Keratinocyte (primary cell): Measurements from ENCODE around the gene OCLN. TPM values are rescaled to one million over a fixed set of nuclear protein-coding genes. Genes with fewer than 3 reads are reported as not detected.
"Not testable (repeated sequence)": the region's sequence is repeated elsewhere in the genome, so short reads cannot be mapped to it uniquely, and the experiment has no call there.

Experiments
- DNase-seq: peaks from one replicate; pipeline ENCODE4 v3.0.0-alpha.2; 2011; ENCODE audit warnings: low read depth, missing footprints, low spot score
- FAIRE-seq: peaks from 2 replicates; lab custom pipeline; 2011; peaks lifted over from hg19 to GRCh38; lab: Jason Lieb, UNC
- H2AFZ ChIP-seq: 2 replicates; pipeline ENCODE4 v1.6.0; 2012; ENCODE audit warnings: low read length, control low read depth, inconsistent platforms; ENCODE audit not compliant: control insufficient read depth
- H3K27ac ChIP-seq: 2 replicates; pipeline ENCODE4 v1.5.1; 2011; ENCODE audit warnings: low read length; ENCODE audit not compliant: control insufficient read depth, insufficient read depth
- H3K27me3 ChIP-seq: 3 replicates; pipeline ENCODE4 v1.6.0; 2011; ENCODE audit warnings: low read length; ENCODE audit not compliant: control insufficient read depth, insufficient read depth; ENCODE audit errors: extremely low read depth
- H3K36me3 ChIP-seq, 2 experiments: 2 replicates in 1 of 2; 3 replicates in 1 of 2; pipeline ENCODE4 v1.5.1; 2011; ENCODE audit warnings: low read length in 2 of 2, mild to moderate bottlenecking in 1 of 2; ENCODE audit not compliant: control insufficient read depth in 2 of 2, insufficient read depth in 2 of 2; ENCODE audit errors: extremely low read depth in 1 of 2
- H3K4me1 ChIP-seq: 3 replicates; pipeline ENCODE4 v1.5.1; 2011; ENCODE audit warnings: low read length; ENCODE audit not compliant: control insufficient read depth, insufficient read depth; ENCODE audit errors: extremely low read depth
- H3K4me2 ChIP-seq: 3 replicates; pipeline ENCODE4 v1.6.0; 2011; ENCODE audit warnings: low read depth, low read length; ENCODE audit not compliant: control insufficient read depth, insufficient read depth; ENCODE audit errors: extremely low read depth
- H3K4me3 ChIP-seq, 3 experiments: fragments of 200-600 bp in 1 of 3; sonication (generic) in 1 of 3; 2 replicates in 2 of 3; 3 replicates in 1 of 3; pipeline ENCODE4 v1.5.1; 2011 to 2016; ENCODE audit warnings: low read length in 3 of 3, mild to moderate bottlenecking in 3 of 3, control low read depth in 2 of 3, inconsistent platforms in 1 of 3, low read depth in 1 of 3, mixed read lengths in 1 of 3, mixed run types in 1 of 3, moderate library complexity in 1 of 3; ENCODE audit not compliant: control insufficient read depth in 2 of 3, insufficient read depth in 2 of 3; ENCODE audit errors: extremely low read depth in 1 of 3
- H3K79me2 ChIP-seq: 2 replicates; pipeline ENCODE4 v1.6.0; 2012; ENCODE audit warnings: low read length; ENCODE audit not compliant: control insufficient read depth, insufficient read depth
- H3K9ac ChIP-seq: 3 replicates; pipeline ENCODE4 v1.6.0; 2011; ENCODE audit warnings: low read length; ENCODE audit not compliant: control insufficient read depth, insufficient read depth; ENCODE audit errors: extremely low read depth
- H3K9me1 ChIP-seq: 3 replicates; pipeline ENCODE4 v1.6.0; 2011; ENCODE audit warnings: low read length; ENCODE audit not compliant: control insufficient read depth, insufficient read depth; ENCODE audit errors: extremely low read depth
- H3K9me3 ChIP-seq: 2 replicates; pipeline ENCODE4 v1.5.1; 2012; ENCODE audit warnings: low read depth, low read length; ENCODE audit not compliant: control insufficient read depth
- H4K20me1 ChIP-seq: 3 replicates; pipeline ENCODE4 v1.6.0; 2011; ENCODE audit warnings: low read length; ENCODE audit not compliant: control insufficient read depth, insufficient read depth; ENCODE audit errors: extremely low read depth
- EZH2 ChIP-seq: IDR thresholded peaks from one replicate; pipeline ENCODE4 v1.6.1; 2012; ENCODE audit warnings: inconsistent platforms, mild to moderate bottlenecking, low read length, moderate library complexity
- dilution Hi-C: fragments of 300-500 bp; cut with MboI; formaldehyde crosslinking; loops from one replicate; pipeline ENCODE4 v1.7.0; 2020; ENCODE audit warnings: low sequenced_read_pairs; ENCODE audit not compliant: extremely low pct_ligation_motif_present
- polyA plus RNA-seq, 5 experiments: library from polyadenylated mRNA; depleted of rRNA in 3 of 5; stranded (reverse) in 3 of 5; stranded (forward) in 1 of 5; unstranded in 1 of 5; fragments of >200 nt; gene quantifications; 1 replicate in 1 of 5; 2 replicates in 3 of 5; 3 replicates in 1 of 5; pipeline versions ENCODE4 v1.2.1 to v1.2.3, GENCODE V29; 2011 to 2012; ENCODE audit warnings: missing spikeins in 2 of 5, low read depth in 1 of 5, low replicate concordance in 1 of 5
- TF ChIP-seq, protein P1 (sequence below), 3 experiments: IDR thresholded peaks in 1 of 3; conservative IDR thresholded peaks in 1 of 3; optimal IDR thresholded peaks in 1 of 3; 2 replicates in 2 of 3; 3 replicates in 1 of 3; pipeline versions ENCODE3 to v1.5.1; 2011; ENCODE audit warnings: low read length in 3 of 3, mild to moderate bottlenecking in 3 of 3, moderate library complexity in 2 of 3, control low read depth in 1 of 3, inconsistent platforms in 1 of 3; ENCODE audit not compliant: insufficient read depth in 2 of 3; ENCODE audit errors: extremely low read depth in 1 of 3

OCLN gene
- polyA plus RNA-seq, 1 donor (not counting 4 experiments of a cell fraction or from before 2014, with no cell fraction given): 4.6 TPM

DNA sequence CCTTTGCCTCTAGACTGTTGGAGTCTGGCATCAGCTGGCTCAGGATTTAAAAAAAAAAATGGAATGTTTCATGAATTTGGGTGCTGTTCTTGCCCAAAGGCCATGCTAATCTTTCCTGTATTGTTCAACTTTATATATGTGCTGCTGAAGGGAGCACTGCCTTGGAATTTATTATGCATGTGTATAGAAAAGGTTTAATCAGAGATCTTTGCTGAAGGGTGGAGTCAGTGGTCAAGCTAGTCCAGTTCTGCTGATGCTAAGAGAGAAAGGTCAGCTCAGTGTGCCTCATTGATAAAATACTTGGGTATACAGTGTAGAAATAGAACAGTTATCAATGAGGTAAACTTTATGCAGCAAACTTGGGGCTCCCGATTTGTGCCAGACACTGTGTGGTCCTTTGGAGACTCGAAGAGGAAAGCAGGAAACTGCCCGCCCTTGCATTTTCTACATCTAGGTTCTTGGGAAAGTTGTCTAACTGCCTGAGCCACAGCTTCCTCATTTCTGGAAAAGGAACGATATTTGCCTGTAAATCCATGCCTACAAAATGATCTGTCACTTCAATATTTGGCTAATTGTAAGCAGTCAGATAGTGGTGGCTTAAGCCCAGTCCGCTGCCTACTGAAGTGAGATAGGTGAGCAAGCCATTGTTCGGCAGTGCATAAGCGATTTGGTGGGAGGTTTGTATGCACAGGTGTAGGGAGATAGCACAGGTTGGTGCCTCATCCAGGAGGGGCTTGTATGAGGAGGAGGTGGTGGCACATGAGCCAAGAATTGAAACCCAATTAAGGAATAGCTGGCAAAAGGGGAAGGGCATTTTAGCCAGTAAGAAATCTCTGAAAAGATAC is 38.2 kb downstream of the OCLN start:
- FAIRE-seq (no peak), DNase-seq (no peak)
- Histone ChIP-seq H3K27me3 (no peaks in the 10 kb centered on the region), H3K79me2 (no peaks in the 10 kb centered on the region), H3K4me2 (no peak overlapping the region), H3K27ac (no peak overlapping the region), H4K20me1 (no peaks in the 10 kb centered on the region), H3K4me3 (no peak overlapping the region), H3K36me3 (no peaks in the 10 kb centered on the region), H3K9me1 (no peaks in the 10 kb centered on the region), H3K9ac (no peak overlapping the region), H3K9me3 (no peaks in the 10 kb centered on the region), H3K4me1 (peaks cover 9% of the 10 kb centered on the region), H2AFZ (no peak overlapping the region)
- dilution Hi-C loops: no loop called here
- no peak for TF ChIP-seq EZH2
- TF ChIP-seq, protein P1, sequence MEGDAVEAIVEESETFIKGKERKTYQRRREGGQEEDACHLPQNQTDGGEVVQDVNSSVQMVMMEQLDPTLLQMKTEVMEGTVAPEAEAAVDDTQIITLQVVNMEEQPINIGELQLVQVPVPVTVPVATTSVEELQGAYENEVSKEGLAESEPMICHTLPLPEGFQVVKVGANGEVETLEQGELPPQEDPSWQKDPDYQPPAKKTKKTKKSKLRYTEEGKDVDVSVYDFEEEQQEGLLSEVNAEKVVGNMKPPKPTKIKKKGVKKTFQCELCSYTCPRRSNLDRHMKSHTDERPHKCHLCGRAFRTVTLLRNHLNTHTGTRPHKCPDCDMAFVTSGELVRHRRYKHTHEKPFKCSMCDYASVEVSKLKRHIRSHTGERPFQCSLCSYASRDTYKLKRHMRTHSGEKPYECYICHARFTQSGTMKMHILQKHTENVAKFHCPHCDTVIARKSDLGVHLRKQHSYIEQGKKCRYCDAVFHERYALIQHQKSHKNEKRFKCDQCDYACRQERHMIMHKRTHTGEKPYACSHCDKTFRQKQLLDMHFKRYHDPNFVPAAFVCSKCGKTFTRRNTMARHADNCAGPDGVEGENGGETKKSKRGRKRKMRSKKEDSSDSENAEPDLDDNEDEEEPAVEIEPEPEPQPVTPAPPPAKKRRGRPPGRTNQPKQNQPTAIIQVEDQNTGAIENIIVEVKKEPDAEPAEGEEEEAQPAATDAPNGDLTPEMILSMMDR (optimal IDR thresholded peaks at IDR 0.05 in 1 of 3, IDR thresholded peaks at IDR 0.05 in 1 of 3, conservative IDR thresholded peaks at IDR 0.05 in 1 of 3; ENCODE audit: extremely low read depth in 1 of 3, insufficient read depth in 2 of 3, low read length in 3 of 3): no peak

DNA sequence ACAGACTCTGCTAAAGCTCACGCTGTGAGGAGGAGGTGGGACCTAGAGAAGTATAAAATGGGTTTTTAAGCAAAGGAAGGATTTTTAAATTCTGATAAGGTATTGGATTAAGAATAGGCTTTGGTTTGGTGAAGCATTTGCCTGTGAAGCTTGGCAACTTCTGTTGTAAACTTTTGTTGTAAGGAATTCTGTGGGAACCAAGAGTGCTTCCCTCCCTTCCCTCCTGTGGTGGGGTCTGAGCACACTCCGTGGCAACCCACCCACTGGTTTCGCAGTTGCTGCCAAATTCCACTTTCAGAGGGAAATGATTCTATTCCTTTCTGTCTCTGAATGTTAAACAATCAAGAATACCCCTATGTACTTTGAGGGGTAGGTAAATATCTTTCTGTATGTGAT is 38.8 kb downstream of the OCLN start:
- no peak for TF ChIP-seq EZH2
- TF ChIP-seq, protein P1 (optimal IDR thresholded peaks at IDR 0.05 in 1 of 3, IDR thresholded peaks at IDR 0.05 in 1 of 3, conservative IDR thresholded peaks at IDR 0.05 in 1 of 3; ENCODE audit: extremely low read depth in 1 of 3, insufficient read depth in 2 of 3, low read length in 3 of 3): no peak
- H3K4me2 ChIP-seq: no peak overlapping the region
- dilution Hi-C loops: no loop called here
- no peak overlapping the region for H2AFZ ChIP-seq
- no peak overlapping the region for H3K27ac ChIP-seq
- no peaks in the 10 kb centered on the region for H4K20me1 ChIP-seq
- FAIRE-seq: no peak
- H3K4me1 ChIP-seq: peaks cover 9% of the 10 kb centered on the region
- DNase-seq: no peak
- no peaks in the 10 kb centered on the region for H3K36me3 ChIP-seq
- H3K9ac ChIP-seq: no peak overlapping the region
- no peak overlapping the region for H3K4me3 ChIP-seq
- H3K9me1 ChIP-seq: no peaks in the 10 kb centered on the region
- H3K79me2 ChIP-seq: no peaks in the 10 kb centered on the region
- no peaks in the 10 kb centered on the region for H3K9me3 ChIP-seq
- no peaks in the 10 kb centered on the region for H3K27me3 ChIP-seq

DNA sequence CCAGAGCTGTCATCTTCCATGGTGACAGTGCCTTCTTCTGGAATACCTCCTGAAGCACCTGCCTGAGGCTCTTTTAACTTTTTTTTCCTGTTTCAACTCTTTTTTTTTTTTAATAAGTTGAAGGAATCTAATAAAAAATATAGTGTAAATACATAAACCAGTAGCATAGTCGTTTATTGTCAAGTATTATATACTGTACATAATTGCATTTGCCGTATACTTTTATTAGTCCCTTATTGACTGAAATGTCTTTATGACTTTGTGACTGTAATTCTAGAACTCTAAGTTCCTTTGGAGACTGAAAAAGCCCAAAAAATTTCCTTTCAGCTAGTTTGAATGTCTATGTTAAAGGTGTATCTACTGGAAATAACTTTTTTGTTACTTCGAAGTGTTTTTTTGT is 45.3 kb downstream of the OCLN start:
- H3K9me3 ChIP-seq, H3K27me3 ChIP-seq, H3K4me2 ChIP-seq, H3K9me1 ChIP-seq, FAIRE-seq, H3K36me3 ChIP-seq, H3K27ac ChIP-seq, H2AFZ ChIP-seq, H4K20me1 ChIP-seq, H3K4me1 ChIP-seq, DNase-seq, dilution Hi-C loops, H3K4me3 ChIP-seq, H3K9ac ChIP-seq, H3K79me2 ChIP-seq: not testable (repeated sequence)

DNA sequence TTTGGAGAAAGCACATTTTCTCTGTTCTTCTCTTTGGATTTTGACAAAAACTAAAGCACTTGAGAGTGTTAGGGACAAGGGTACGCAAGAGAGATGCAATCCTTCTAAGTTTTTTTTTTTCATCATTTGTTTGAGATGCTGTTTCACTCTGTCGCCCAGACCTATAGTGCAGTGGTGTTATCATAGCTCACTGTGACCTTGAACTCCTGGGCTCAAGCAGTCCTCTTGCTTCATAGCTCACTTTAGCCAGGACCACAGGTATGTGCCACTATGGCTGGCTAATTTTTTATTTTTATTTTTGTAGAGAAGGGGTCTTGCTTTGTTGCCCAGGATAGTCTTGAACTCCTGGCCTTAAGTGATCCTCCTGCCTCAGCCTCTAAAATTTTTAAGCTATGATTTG is 46.1 kb downstream of the OCLN start:
- H3K9ac ChIP-seq, H3K4me3 ChIP-seq, H3K27ac ChIP-seq, FAIRE-seq, H2AFZ ChIP-seq, H3K27me3 ChIP-seq, dilution Hi-C loops, H4K20me1 ChIP-seq, H3K4me1 ChIP-seq, H3K79me2 ChIP-seq, H3K36me3 ChIP-seq, H3K4me2 ChIP-seq, H3K9me3 ChIP-seq, DNase-seq, H3K9me1 ChIP-seq: not testable (repeated sequence)
